GM12878 (cell line): ENCODE data around the gene CD82. TPM values are rescaled to one million over a fixed set of nuclear protein-coding genes. Genes with fewer than 3 reads are reported as not detected.

ENCODE experiments used
- CBX5 ChIP-seq: sonication (generic); IDR thresholded peaks from 2 replicates; pipeline ENCODE4 v1.6.1; 2016; ENCODE audit warnings: low read depth, moderate library complexity, mild to moderate bottlenecking, inconsistent platforms
- CREB1 ChIP-seq: IDR thresholded peaks from 2 replicates; pipeline ENCODE4 v1.6.1; 2012; ENCODE audit warnings: low read depth, mild to moderate bottlenecking, inconsistent platforms
- E2F4 ChIP-seq: IDR thresholded peaks from 2 replicates; pipeline ENCODE4 v1.6.1; 2012; ENCODE audit warnings: low read depth, low read length, improper control_type of control experiment
- ETV6 ChIP-seq, 2 experiments: fragments of 450-650 bp in 1 of 2; IDR thresholded peaks in 1 of 2; conservative IDR thresholded peaks in 1 of 2; 2 replicates each; pipeline ENCODE4 v1.6.1; 2014; ENCODE audit warnings: antibody characterized with exemption in 1 of 2, borderline replicate concordance in 1 of 2, low read depth in 1 of 2, mild to moderate bottlenecking in 1 of 2, moderate library complexity in 1 of 2
- PKNOX1 ChIP-seq: fragments of 450-650 bp; IDR thresholded peaks from 2 replicates; pipeline ENCODE4 v1.6.1; 2016; ENCODE audit warnings: mild to moderate bottlenecking
- RAD51 ChIP-seq: fragments of 450-650 bp; IDR thresholded peaks from 2 replicates; pipeline ENCODE4 v1.6.1; 2016; ENCODE audit warnings: moderate library complexity, mild to moderate bottlenecking, inconsistent platforms
- RBBP5 ChIP-seq: fragments of 200-600 bp; sonication (generic); conservative IDR thresholded peaks from 2 replicates; pipeline ENCODE4 v1.6.1; 2016
- SRF ChIP-seq, 2 experiments: IDR thresholded peaks; 2 replicates each; pipeline ENCODE4 v1.6.1; 2011; ENCODE audit warnings: low read depth in 2 of 2, low read length in 2 of 2, mild to moderate bottlenecking in 1 of 2, moderate library complexity in 1 of 2
- ZNF217 ChIP-seq: fragments of 450-650 bp; IDR thresholded peaks from 2 replicates; pipeline ENCODE4 v1.6.1; 2017; ENCODE audit warnings: antibody characterized with exemption, mild to moderate bottlenecking
- polyA plus RNA-seq, 11 experiments: library from polyadenylated mRNA; depleted of rRNA in 4 of 11; unstranded in 6 of 11; stranded (reverse) in 5 of 11; fragments of >200 nt; fragmentation: Nextera tagmentation in 4 of 11; fragmentation: Illumina TruSeq in 1 of 11; extraction: Ambion mirVana in 4 of 11; extraction: Trizol in 1 of 11; gene quantifications; 1 replicate in 1 of 11; 2 replicates in 10 of 11; pipeline versions ENCODE4 v1.2.1 to v1.2.3, GENCODE V29; 2011 to 2016; ENCODE audit warnings: inconsistent platforms in 2 of 11, missing spikeins in 2 of 11, low read depth in 1 of 11
- total RNA-seq, 4 experiments: library from RNA; depleted of rRNA in 3 of 4; stranded (reverse); fragments of >200 nt in 3 of 4; fragmentation: Illumina TruSeq in 1 of 4; extraction: Trizol in 1 of 4; gene quantifications; 2 replicates each; pipeline versions ENCODE4 v1.2.1 to v1.2.3, GENCODE V29; 2013 to 2021
- TF ChIP-seq, protein P1 (sequence below): IDR thresholded peaks from 2 replicates; pipeline ENCODE4 v1.6.1; 2012; ENCODE audit warnings: low read depth, low read length, improper control_type of control experiment

CD82 gene
- total and polyA plus RNA-seq, 10 of the 15 experiments (the other 5 are each of a cell fraction or from before 2014, with no cell fraction given) = 5.2 to 180 (median 84.7) TPM

DNA sequence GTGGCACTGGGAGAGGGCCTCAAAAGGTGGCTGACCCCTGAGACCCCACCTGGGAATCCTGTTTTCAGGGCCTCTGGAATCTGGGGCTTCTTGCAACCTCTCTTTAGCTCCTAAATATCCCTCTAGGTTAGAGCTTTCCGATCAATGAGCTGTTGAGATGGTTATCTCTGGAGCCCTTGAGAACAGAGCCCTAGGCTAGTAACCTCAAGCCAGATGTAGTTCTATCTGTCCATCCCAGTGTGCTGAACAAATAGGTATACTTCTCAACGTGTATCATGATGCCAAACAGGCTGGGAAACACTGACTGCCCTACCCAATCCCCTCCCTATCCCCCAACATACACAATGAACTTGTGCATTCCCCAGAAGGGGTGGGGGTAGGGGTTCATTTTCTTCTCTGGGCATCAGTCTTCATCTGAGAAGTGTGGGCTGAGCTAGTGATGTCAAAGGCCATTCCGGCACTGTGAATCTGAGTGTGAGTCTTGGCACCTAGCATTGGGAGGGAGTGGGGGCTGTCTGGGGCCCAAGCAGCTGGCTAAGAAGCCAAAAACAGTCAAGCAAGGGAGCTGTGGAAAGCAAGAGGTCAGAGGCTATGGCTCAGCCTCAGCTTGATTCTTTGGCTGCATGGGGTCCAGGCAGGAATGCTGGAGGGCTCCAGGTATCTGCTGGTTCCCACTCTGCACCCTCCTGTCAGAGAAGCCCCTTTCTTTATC lies 17.3 kb downstream of the CD82 start (continued):
- TF ChIP-seq PKNOX1 = no peak
- TF ChIP-seq RAD51 = no peak
- TF ChIP-seq SRF (IDR thresholded peaks at IDR 0.05; ENCODE audit: low read depth in 2 of 2, low read length in 2 of 2) = no peak
- no peak for TF ChIP-seq E2F4
- no peak for TF ChIP-seq CREB1
- TF ChIP-seq ETV6 (conservative IDR thresholded peaks at IDR 0.05 in 1 of 2, IDR thresholded peaks at IDR 0.05 in 1 of 2; ENCODE audit: borderline replicate concordance in 1 of 2, low read depth in 1 of 2) = no peak
- no peak for TF ChIP-seq CBX5
- TF ChIP-seq ZNF217 = no peak
- TF ChIP-seq, protein P1, sequence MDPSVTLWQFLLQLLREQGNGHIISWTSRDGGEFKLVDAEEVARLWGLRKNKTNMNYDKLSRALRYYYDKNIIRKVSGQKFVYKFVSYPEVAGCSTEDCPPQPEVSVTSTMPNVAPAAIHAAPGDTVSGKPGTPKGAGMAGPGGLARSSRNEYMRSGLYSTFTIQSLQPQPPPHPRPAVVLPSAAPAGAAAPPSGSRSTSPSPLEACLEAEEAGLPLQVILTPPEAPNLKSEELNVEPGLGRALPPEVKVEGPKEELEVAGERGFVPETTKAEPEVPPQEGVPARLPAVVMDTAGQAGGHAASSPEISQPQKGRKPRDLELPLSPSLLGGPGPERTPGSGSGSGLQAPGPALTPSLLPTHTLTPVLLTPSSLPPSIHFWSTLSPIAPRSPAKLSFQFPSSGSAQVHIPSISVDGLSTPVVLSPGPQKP = no peak
- no peak for TF ChIP-seq RBBP5
